AG09319 (cell line): ENCODE measurements around the gene HEYL.

Experiments used
- DNase-seq: peaks from one replicate; pipeline ENCODE4 v3.0.0-alpha.2; 2010; ENCODE audit warnings: low read depth; ENCODE audit errors: extremely low read depth
- CTCF ChIP-seq: IDR thresholded peaks from 2 replicates; pipeline ENCODE4 v1.5.1; 2011; ENCODE audit warnings: low read depth, mild to moderate bottlenecking, inconsistent platforms, low read length, moderate library complexity

Gene HEYL

GRCh38 chr1:39668111-39668510, 28.7 kb upstream of the HEYL start:
- DNase-seq, result no peak
- no peak for TF ChIP-seq CTCF

GRCh38 chr1:39666772-39667171, 27.3 kb upstream of the HEYL start:
- TF ChIP-seq CTCF, result no peak
- no peak for DNase-seq

GRCh38 chr1:39663559-39663958, 24.1 kb upstream of the HEYL start:
- DNase-seq, result no peak
- TF ChIP-seq CTCF, result no peak

GRCh38 chr1:39662861-39663260, 23.4 kb upstream of the HEYL start:
- no peak for DNase-seq
- TF ChIP-seq CTCF, result no peak

- no peak for DNase-seq
These were observed 20.1 kb upstream of the HEYL start for GRCh38 chr1:39659538-39659937.

GRCh38 chr1:39659110-39659509, 19.7 kb upstream of the HEYL start:
- no peak for TF ChIP-seq CTCF
- DNase-seq, result no peak

More at GRCh38 chr1:39659538-39659937, 20.1 kb upstream of the HEYL start:
- no peak for TF ChIP-seq CTCF

GRCh38 chr1:39657923-39658485, 18.6 kb upstream of the HEYL start:
- peak; percentile 18 for DNase-seq
- peak; percentile 66 for TF ChIP-seq CTCF
